ENCODE measurements around the gene TOP3A. TPM values are rescaled to one million over a fixed set of nuclear protein-coding genes. Genes with fewer than 3 reads are reported as not detected.

TOP3A gene
- total RNA-seq, 1 experiment from 2014 or later: 56.1 TPM

DNA sequence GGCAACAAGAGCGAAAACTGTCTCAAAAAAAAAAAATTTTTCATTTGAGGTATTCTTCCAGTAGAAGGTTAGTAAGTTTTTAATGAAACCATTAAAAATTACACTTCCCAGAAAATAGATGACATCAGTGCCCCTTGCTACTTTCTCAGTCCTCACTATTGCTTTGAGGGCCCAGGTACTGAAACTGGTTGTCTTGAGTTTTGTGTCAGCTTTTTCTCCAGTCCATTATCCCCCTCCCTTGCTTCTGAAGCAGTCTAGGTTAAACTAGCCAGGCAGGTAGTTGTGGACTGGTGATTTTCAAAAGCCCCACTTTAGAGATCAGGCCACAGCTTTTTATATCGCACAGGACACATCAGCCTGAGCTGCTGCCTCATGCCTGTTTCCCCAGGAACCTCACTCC, 11.2 kb upstream of the TOP3A start:
- DNase-seq (ENCODE audit: low spot score) (no peak), ATAC-seq (no peak)
- Mint-ChIP-seq H3K27me3 (ENCODE audit: low read depth) (no peaks in the 10 kb centered on the region), H3K4me3 (no peak overlapping the region), H3K36me3 (peaks cover 44% of the 10 kb centered on the region), H3K4me1 (no peaks in the 10 kb centered on the region), H3K9me3 (no peaks in the 10 kb centered on the region), H3K27ac (peak overlapping the region; percentile 43; the same call in 1 of the 2 replicates)
- TF ChIP-seq ZNF317 (CRISPR knock-in tag; IDR thresholded peaks at IDR 0.05; ENCODE audit: borderline replicate concordance, low read depth) (no peak), CREM (CRISPR knock-in tag; IDR thresholded peaks at IDR 0.05) (no peak), ZNF121 (CRISPR knock-in tag; IDR thresholded peaks at IDR 0.05) (no peak), TEAD1 (CRISPR knock-in tag; IDR thresholded peaks at IDR 0.05) (no peak), NFATC4 (CRISPR knock-in tag; IDR thresholded peaks at IDR 0.05) (no peak), RELA (CRISPR knock-in tag; IDR thresholded peaks at IDR 0.05; ENCODE audit: borderline replicate concordance) (no peak), FOXP1 (CRISPR knock-in tag; IDR thresholded peaks at IDR 0.05; ENCODE audit: borderline replicate concordance) (no peak), EMX1 (CRISPR knock-in tag; IDR thresholded peaks at IDR 0.05) (no peak), IRF2 (CRISPR knock-in tag; IDR thresholded peaks at IDR 0.05; ENCODE audit: borderline replicate concordance, low read depth) (no peak), SMAD4 (CRISPR knock-in tag; IDR thresholded peaks at IDR 0.05) (no peak), NFYB (CRISPR knock-in tag; conservative IDR thresholded peaks at IDR 0.05; ENCODE audit: low read depth) (no peak), GABPB1 (CRISPR knock-in tag; IDR thresholded peaks at IDR 0.05) (no peak), TP53 (CRISPR knock-in tag; IDR thresholded peaks at IDR 0.05) (no peak)
- TF ChIP-seq, protein P1, sequence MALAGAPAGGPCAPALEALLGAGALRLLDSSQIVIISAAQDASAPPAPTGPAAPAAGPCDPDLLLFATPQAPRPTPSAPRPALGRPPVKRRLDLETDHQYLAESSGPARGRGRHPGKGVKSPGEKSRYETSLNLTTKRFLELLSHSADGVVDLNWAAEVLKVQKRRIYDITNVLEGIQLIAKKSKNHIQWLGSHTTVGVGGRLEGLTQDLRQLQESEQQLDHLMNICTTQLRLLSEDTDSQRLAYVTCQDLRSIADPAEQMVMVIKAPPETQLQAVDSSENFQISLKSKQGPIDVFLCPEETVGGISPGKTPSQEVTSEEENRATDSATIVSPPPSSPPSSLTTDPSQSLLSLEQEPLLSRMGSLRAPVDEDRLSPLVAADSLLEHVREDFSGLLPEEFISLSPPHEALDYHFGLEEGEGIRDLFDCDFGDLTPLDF (CRISPR knock-in tag; IDR thresholded peaks at IDR 0.05): no peak
- TF ChIP-seq, protein P2, sequence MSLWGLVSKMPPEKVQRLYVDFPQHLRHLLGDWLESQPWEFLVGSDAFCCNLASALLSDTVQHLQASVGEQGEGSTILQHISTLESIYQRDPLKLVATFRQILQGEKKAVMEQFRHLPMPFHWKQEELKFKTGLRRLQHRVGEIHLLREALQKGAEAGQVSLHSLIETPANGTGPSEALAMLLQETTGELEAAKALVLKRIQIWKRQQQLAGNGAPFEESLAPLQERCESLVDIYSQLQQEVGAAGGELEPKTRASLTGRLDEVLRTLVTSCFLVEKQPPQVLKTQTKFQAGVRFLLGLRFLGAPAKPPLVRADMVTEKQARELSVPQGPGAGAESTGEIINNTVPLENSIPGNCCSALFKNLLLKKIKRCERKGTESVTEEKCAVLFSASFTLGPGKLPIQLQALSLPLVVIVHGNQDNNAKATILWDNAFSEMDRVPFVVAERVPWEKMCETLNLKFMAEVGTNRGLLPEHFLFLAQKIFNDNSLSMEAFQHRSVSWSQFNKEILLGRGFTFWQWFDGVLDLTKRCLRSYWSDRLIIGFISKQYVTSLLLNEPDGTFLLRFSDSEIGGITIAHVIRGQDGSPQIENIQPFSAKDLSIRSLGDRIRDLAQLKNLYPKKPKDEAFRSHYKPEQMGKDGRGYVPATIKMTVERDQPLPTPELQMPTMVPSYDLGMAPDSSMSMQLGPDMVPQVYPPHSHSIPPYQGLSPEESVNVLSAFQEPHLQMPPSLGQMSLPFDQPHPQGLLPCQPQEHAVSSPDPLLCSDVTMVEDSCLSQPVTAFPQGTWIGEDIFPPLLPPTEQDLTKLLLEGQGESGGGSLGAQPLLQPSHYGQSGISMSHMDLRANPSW (CRISPR knock-in tag; conservative IDR thresholded peaks at IDR 0.05; ENCODE audit: low read depth): no peak
- TF ChIP-seq, protein P3, sequence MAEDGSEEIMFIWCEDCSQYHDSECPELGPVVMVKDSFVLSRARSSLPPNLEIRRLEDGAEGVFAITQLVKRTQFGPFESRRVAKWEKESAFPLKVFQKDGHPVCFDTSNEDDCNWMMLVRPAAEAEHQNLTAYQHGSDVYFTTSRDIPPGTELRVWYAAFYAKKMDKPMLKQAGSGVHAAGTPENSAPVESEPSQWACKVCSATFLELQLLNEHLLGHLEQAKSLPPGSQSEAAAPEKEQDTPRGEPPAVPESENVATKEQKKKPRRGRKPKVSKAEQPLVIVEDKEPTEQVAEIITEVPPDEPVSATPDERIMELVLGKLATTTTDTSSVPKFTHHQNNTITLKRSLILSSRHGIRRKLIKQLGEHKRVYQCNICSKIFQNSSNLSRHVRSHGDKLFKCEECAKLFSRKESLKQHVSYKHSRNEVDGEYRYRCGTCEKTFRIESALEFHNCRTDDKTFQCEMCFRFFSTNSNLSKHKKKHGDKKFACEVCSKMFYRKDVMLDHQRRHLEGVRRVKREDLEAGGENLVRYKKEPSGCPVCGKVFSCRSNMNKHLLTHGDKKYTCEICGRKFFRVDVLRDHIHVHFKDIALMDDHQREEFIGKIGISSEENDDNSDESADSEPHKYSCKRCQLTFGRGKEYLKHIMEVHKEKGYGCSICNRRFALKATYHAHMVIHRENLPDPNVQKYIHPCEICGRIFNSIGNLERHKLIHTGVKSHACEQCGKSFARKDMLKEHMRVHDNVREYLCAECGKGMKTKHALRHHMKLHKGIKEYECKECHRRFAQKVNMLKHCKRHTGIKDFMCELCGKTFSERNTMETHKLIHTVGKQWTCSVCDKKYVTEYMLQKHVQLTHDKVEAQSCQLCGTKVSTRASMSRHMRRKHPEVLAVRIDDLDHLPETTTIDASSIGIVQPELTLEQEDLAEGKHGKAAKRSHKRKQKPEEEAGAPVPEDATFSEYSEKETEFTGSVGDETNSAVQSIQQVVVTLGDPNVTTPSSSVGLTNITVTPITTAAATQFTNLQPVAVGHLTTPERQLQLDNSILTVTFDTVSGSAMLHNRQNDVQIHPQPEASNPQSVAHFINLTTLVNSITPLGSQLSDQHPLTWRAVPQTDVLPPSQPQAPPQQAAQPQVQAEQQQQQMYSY (CRISPR knock-in tag; IDR thresholded peaks at IDR 0.05): no peak
- TF ChIP-seq, protein P4, sequence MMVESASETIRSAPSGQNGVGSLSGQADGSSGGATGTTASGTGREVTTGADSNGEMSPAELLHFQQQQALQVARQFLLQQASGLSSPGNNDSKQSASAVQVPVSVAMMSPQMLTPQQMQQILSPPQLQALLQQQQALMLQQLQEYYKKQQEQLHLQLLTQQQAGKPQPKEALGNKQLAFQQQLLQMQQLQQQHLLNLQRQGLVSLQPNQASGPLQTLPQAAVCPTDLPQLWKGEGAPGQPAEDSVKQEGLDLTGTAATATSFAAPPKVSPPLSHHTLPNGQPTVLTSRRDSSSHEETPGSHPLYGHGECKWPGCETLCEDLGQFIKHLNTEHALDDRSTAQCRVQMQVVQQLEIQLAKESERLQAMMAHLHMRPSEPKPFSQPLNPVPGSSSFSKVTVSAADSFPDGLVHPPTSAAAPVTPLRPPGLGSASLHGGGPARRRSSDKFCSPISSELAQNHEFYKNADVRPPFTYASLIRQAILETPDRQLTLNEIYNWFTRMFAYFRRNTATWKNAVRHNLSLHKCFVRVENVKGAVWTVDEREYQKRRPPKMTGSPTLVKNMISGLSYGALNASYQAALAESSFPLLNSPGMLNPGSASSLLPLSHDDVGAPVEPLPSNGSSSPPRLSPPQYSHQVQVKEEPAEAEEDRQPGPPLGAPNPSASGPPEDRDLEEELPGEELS (CRISPR knock-in tag; IDR thresholded peaks at IDR 0.05): no peak
- TF ChIP-seq, protein P5, sequence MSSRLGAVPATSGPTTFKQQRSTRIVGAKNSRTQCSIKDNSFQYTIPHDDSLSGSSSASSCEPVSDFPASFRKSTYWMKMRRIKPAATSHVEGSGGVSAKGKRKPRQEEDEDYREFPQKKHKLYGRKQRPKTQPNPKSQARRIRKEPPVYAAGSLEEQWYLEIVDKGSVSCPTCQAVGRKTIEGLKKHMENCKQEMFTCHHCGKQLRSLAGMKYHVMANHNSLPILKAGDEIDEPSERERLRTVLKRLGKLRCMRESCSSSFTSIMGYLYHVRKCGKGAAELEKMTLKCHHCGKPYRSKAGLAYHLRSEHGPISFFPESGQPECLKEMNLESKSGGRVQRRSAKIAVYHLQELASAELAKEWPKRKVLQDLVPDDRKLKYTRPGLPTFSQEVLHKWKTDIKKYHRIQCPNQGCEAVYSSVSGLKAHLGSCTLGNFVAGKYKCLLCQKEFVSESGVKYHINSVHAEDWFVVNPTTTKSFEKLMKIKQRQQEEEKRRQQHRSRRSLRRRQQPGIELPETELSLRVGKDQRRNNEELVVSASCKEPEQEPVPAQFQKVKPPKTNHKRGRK (CRISPR knock-in tag; IDR thresholded peaks at IDR 0.05; ENCODE audit: borderline replicate concordance): no peak
- ChIA-PET POLR2A (no interaction called here), CTCF (no interaction called here)

Measured in WTC11 (cell line).